Activated CD4-positive, alpha-beta T cell treated with anti-CD3 and anti-CD28 coated beads, Interleukin-2, amount 50 U/mL, for 48 hours (primary cell): ENCODE data around the gene IGFBP5.
A peak's percentile ranks its signal among the peaks of the same experiment; 100 is the strongest.

Source experiments
- DNase-seq, 2 experiments: peaks; one replicate each; pipeline ENCODE4 v3.0.0-alpha.2; 2020

IGFBP5 gene

GRCh38 chr2:216636551-216637450 is 58.5 kb downstream of the IGFBP5 start:
- no peak for DNase-seq

DNA sequence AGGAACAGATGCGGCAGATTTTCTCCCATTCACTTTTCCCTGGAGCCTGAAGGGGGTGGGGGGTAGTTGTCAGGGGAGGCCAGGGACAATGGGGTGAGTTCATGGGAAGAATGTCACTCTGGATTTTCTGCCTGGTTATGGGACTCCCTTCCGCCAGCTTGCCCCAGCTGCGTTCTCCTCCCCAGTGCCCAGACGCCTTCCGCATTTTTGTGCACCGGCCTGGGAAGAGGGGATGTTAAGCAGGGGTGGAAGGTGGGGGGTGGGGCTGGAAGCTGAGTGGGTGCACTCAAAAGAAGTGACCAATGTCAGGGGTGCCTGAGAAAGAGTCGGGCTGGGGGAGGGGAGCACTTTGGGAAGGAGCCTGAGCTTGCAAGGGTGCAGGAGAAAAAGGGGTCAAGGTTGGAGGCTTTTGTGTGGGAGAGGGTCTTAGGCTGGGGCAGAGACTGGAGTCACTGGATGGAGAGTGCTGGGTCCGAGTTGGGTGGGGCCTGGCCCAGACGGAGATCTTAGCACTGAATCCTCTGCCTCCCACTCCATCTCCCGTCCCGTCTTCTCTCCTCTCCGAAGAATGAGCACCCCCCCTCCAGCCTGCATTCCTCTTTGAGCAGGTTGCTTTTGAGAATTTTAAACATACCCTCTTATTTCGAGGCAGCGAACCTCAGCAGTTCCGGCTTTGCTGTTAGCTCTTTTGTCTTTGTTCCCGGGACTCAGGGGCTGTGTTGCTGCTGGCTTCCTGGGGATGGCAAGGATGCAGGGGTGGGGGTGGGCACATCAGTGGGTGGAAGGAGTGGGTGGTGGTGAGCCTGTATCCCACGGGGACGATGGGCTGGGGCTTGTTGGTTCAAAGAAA is 59.4 kb downstream of the IGFBP5 start:
- no peak for DNase-seq

- DNase-seq = no peak
Observed at GRCh38 chr2:216635171-216635570, 60.2 kb downstream of the IGFBP5 start.

DNA sequence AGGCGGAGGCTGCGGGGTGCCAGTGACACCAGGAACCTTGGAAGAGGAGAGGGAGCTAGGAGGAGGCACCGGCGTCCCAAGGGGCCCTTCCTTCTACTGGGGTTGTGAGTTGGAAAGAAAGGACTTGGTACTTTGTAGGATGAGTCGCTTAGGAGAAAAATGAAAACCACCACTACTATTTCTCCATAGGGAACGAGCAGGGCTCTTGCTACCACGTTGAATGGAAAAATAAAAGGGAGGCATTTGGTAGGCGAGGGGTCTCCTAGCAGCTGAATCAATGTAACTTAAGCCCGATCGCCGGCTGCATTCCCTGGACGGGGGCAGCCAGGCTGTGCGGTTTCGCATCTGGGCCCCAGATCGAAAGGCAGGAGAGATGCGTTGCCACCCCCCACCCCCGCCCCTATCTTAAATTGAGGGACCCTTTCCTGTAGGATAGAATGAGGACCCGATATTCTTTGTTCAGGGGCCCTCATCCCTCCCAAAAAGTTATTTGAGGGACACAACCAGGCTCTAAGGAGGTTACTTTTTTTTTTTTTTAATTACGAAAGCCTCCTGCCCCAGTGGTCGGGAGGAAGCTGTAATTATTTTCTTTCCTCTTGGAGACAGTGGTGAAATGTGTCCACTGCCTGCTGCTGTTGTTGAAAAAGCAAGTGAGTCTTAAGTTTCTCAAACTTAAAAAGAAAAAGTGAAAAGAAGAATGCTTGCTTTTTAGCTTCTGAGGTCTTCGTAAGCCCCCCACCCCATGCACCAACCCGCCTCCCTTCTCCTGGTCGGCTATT is 60.8 kb downstream of the IGFBP5 start:
- DNase-seq = no peak

DNA sequence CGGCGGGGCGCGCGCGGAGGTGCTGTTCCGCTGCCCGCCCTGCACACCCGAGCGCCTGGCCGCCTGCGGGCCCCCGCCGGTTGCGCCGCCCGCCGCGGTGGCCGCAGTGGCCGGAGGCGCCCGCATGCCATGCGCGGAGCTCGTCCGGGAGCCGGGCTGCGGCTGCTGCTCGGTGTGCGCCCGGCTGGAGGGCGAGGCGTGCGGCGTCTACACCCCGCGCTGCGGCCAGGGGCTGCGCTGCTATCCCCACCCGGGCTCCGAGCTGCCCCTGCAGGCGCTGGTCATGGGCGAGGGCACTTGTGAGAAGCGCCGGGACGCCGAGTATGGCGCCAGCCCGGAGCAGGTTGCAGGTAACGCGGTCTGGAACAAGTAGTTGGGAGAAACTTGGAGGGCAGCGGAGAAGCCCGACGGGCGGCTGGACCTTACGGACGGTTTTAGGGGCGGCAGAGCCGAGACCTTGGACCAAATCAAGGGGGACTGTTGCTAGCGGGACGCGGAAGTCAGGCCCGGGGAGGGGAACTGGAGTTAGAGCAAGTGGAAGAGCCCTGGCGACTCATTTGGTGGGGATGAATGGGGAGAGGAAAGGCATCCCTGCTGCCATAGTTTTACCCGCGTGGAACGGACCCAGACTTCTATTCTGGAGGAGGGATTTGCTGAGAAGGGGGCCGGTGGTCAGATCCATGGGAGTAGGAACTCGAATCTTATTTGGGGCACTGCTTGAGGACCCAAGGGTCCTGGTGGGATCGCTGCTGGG is 61.6 kb downstream of the IGFBP5 start:
- DNase-seq = no peak

DNA sequence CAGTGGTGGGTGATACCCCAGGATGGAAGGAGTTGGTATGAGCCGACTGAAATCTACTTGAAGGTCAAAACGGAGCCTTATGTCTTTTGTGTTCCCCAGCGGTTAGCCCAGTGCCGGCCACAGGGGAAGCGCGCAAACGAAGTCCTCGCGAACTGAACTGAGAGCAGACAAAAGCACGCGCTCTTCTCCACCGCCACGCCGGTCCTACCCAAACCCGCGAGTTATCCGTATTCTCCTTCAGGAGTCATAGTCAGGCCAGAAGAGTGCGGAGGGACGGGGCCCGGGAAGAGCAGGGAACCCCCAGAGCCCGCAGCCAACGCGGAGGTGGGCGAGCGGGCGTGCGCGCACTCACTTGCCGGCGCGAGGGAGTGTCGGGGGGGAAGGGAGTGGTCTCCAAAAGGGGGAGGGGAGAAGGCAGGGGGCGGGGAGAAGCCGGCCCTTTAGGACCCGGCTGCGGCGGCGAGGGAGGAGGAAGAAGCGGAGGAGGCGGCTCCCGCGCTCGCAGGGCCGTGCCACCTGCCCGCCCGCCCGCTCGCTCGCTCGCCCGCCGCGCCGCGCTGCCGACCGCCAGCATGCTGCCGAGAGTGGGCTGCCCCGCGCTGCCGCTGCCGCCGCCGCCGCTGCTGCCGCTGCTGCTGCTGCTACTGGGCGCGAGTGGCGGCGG is 62.3 kb downstream of the IGFBP5 start, which contains the start of gene IGFBP2:
Gene IGFBP2, plus strand, starts transcription at position 469 of the 664 bp plus-strand sequence. Its CDS starts 104 bp downstream, at position 573.
- DNase-seq = peak; percentile 20 to 23

DNA sequence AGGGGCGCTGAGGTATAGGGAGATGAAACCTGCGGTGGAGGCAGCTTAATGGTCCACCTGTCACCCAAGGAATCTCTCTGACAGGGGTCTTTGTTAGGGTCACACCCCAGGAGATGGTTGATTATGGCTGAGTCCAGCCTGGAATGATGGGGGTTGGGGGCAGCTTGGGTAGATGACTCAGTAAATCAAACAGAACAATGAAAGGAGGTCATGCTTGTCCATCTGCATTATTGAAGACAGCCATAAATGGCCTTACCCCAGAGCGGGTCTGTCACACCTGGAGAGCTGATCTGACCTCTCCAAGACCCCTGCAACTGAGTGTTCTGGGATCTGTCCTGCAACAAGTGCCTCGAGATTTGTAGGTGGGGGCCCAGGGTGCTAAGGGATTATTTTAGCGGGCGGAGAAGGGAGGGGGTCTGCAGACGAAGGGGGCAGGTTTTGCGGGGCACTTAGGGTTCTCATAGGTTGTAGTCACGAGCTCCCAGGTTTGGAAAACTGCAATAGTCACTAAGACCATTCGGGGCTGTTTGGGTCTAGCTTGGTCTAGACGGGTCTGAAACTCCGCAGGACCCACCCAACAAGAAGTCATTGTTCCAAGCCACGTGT is 62.9 kb downstream of the IGFBP5 start:
- DNase-seq = no peak

- no peak for DNase-seq
Observed at GRCh38 chr2:216629784-216630183, 65.6 kb downstream of the IGFBP5 start.

- DNase-seq = no peak
Observed at GRCh38 chr2:216626875-216627245, 68.5 kb downstream of the IGFBP5 start.

- DNase-seq = no peak
Observed at GRCh38 chr2:216626168-216626874, 69.0 kb downstream of the IGFBP5 start.

GRCh38 chr2:216624251-216624650 is 71.1 kb downstream of the IGFBP5 start:
- DNase-seq = no peak

GRCh38 chr2:216622526-216622925 is 72.8 kb downstream of the IGFBP5 start:
- no peak for DNase-seq
